Activated CD4-positive, CD25-positive, alpha-beta regulatory T cell treated with anti-CD3 and anti-CD28 coated beads, Interleukin-2, amount 50 U/mL, for 72 hours (primary cell): Measurements from ENCODE around the gene DIAPH2.

Experiments used
- DNase-seq: peaks from one replicate; pipeline ENCODE4 v3.0.0; 2021

Gene DIAPH2

GRCh38 chrX:96982161-96982560, 297.5 kb downstream of the DIAPH2 start:
- DNase-seq, result no peak

DNA sequence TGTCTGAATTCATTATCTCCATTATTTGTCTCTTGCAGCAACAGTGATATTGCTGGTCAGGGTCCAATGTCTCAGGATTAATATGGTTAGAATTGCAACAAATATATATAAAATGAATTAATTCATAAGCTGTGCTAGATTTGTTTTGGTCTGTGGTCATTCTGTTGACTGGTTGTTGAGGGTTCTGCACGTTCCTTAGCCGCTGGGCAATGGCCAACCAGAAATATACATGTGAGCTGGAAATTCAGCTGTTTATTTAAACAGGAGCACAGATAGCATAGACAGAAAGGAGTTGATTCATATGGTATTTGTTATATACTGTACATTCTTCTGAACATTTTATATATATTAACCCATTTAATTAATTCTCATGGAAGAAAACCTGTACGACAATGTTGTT, 299.9 kb downstream of the DIAPH2 start:
- no peak for DNase-seq

- no peak for DNase-seq
These were observed 300.4 kb downstream of the DIAPH2 start for GRCh38 chrX:96985046-96985445.

DNA sequence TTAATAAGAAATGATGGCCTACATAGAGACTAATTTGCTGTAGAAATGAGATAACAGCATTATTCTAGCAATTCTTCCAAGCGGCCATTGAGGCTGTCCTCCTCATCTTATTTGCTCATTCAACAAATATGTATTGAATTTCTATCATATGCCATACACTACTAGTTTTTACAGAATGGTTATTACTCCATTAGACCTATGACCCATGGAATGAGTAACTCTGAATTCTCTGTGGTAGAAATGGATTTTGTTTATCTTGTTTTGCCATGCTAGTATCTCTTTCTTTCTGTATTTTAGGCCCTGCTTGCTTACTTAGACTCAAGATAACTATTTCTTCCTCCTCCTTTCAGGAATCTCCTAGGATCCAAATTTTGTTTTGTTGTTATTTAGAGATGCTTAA, 302.6 kb downstream of the DIAPH2 start:
- DNase-seq, result no peak

DNA sequence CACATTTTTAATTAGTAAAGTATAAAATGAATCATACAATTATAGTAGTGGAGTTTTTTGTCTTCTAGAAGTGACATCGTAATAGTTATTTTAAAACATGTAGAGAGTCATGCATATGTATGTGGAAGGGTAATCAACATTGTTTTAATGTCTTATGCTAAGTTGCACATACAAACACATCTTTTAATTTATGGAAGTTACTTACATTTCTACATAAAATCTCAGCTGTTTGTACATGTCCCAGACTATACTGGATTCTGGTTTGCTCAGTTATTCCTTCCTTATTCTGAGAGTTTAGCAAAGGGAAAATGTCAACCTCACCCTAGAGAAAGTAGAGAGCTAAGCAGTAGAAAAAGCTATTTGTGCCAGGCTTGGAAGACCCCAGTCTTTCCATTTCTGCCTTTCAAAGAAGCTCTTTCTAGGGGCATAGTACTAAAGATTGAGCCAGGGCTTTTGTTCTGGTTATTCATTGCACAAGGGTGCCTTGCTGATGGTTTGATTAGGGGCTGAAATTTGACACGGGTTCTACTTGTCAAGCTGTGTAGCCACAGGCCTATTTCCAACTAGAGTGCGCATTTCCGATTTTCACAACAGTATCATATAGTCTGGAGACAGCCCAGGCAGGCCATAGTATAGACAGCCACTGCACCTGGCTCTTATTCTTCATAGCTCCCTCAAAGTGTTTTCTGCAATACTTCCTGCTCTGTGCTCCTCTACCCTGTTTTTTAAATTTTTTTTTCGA, 305.4 kb downstream of the DIAPH2 start:
- no peak for DNase-seq

GRCh38 chrX:96994093-96994492, 309.5 kb downstream of the DIAPH2 start:
- no peak for DNase-seq

DNA sequence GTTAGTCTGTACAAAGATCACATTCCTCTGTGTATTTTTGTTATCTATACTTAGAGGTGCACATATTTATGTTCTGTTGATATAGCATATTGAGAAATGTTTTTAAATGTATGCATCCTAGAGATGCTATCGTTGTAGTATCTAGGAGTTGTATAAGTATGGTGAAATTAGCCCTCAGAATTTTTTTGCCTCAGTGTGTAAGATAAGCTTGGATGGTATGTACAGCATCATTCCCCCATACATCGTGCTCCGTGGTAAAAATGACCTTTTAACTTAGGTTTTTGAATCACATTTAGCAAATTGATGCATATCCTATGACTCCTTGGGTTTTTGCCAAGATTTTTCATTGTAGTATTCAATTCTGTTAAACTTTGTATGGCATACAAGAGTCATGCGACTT, 312.6 kb downstream of the DIAPH2 start:
- no peak for DNase-seq

GRCh38 chrX:97000682-97001368, 316.2 kb downstream of the DIAPH2 start:
- DNase-seq, result no peak

DNA sequence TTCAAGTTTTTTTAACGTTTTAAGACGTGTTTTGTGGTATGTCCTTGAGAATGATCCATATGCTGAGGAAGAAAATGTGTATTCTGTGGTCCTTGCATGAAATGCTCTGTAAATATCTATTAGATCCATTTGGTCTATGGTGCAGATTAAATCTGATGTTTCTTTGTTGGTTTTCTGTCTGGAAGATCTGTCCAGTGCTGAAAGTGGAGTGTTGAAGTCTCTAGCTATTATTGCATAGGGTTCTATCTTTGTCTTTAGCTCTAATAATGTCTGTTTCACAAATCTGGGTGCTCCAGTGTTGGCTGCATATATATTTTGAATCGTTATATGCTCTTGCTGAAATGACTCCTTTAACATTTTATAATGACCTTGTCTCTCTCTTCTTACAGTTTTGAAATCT, 321.5 kb downstream of the DIAPH2 start:
- no peak for DNase-seq

DNA sequence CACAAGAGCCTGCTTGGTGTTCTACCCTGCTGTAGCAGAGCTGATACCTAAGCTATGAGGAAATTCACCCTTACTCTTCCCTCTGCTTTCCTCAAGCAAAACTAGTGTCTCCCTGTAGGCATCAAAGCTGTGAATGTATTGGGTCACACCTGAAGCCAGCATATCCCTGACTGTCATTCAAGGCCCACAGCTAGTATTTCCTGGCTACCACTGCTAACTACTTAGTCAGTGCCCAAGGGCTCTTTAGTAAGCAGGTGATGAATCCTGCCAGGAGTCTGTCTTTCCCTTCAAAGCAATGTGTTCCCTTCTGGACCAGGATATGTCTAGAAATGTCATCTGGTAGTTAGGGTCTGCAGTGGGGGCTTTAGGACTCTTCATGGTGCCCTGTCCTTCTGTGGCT, 324.7 kb downstream of the DIAPH2 start:
- DNase-seq, result no peak

DNA sequence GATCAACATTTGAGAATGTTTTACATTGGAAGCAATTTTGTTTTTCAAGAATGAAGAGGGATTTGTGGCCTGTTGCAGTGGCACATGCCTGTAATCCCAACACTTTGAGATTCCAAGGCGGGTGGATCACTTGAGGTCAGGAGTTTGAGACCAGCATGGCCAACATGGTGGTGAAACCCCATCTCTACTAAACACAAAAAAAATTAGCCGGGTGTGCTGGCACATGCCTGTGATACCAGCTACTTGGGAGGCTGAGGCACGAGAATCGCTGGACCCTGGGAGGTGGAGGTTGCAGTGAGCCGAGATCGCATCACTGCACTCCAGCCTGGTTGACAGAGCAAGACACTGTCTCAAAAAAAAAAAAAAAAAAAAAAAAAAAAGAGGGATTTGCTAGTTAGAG, 326.9 kb downstream of the DIAPH2 start:
- DNase-seq, result no peak

DNA sequence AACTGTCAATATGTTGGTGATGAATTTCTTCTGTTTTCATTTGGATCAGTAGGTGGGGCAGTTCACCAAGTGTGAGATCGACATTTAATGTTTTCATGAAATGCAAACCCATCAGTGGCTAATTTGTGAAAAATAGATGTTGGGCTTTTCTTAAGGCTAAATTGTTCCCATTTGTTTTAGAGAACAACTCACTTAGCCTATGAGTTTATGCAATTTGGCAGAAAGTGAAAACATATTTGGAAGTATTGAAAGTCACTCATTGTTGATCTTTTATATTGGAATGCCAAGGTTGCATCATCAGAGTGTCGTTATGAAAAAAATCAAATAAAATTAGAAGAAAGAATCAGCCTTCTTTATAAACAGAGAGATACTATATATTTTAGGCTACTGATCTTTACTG, 331.5 kb downstream of the DIAPH2 start:
- no peak for DNase-seq

- no peak for DNase-seq
These were observed 337.0 kb downstream of the DIAPH2 start for GRCh38 chrX:97021680-97022079.

DNA sequence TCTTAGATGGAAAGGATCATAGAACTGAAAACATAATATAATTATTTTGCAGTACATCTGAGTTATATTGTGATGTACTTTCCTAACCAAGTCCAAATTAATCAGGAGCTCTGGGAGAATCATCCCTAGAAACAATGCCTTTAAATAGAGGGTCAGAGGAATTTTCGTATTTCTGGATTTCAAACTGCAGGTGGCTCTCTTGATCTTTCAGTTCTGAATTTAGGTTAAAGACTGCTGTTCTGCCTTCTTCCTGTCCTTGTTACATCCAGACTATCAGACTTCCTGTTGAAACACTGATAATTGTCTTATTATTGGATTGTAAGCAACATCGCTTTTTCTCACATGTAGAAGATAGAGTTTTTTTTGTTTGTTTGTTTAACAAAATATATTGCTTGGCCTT, 341.8 kb downstream of the DIAPH2 start:
- no peak for DNase-seq

DNA sequence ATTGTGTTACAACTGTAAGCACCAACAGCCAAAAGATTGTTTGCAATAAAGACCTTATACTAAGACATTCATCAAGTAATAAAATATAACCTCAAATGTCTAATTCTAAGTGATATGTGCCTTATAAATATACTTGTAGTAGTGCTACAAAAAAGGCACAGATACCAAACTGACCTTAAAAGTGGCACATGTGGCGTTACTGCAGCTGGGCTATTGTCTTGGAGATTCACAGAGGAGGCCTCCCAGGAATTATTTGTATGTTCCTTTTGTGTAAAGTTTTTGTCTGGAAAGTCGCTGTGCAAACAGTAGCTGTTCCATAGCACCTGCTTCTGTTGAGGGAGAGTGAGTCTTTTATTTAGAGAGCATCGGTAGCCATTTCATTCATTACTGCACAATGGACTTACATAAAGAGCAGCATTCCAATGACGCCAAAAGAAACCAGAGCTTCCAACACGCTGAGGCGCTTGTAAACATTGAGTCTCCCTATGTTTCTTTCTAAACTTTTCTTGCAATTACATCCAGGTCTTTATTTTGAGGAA, 342.8 kb downstream of the DIAPH2 start:
- DNase-seq, result no peak

DNA sequence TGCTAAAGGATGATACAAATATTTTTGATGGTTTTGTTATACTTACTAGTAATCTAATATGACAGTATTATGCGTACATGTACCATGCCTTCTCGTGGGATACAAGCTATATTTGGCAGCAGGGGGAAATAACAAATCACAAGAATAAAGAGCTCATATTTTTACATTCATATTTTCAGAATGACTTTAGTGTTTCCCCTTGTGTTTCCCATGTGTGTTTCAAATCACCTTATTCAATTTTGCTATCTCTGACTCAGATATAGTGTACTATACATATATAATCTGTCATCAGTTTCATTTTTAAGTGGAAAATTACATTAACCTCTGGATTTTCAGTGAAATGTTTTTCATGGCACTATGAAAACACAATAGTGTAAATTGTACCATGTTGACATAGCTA, 345.8 kb downstream of the DIAPH2 start:
- DNase-seq, result no peak

DNA sequence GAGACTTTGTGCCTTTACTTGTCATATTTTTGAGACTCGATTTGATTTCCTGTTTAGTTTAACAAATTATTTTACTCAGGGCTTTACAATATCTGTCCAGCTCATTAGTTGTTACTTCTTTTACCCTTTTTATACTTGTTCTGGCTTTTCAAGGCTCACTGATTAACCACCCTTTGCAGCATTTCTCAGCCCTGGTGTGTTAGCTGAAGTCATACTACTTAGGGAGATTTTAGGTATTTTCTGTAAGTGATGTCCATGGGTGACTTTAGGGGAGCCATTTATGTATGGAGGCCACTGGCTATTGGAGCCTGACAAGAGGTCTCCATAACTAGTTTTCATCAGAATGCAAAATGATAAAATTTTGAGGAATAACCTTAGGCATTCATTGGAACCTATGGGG, 346.3 kb downstream of the DIAPH2 start:
- DNase-seq, result no peak

- DNase-seq, result no peak
These were observed 354.9 kb downstream of the DIAPH2 start for GRCh38 chrX:97039363-97040029.

GRCh38 chrX:97045470-97045869, 360.8 kb downstream of the DIAPH2 start:
- no peak for DNase-seq

GRCh38 chrX:97046867-97047266, 362.2 kb downstream of the DIAPH2 start:
- no peak for DNase-seq

DNA sequence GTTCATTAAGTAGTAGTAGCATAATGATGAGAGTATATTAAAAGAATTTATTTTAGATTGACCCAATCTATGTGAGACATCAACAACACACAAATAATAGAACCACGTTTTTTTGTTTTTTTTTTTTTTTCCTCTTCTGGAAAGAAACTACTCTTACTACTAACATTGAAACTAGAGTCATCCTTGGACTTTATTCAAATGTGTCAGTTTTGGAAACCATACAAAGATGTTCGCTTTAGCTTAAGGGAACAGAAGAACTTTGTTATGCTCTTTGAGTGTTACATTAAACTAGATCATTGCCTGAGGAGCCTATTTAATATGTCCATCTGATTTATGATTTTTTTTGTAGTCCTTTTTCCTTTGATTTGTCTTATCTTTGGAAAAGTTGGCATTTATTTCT, 365.8 kb downstream of the DIAPH2 start:
- DNase-seq, result no peak

GRCh38 chrX:97057349-97057909, 372.8 kb downstream of the DIAPH2 start:
- DNase-seq, result no peak

GRCh38 chrX:97060020-97060419, 375.4 kb downstream of the DIAPH2 start:
- no peak for DNase-seq

DNA sequence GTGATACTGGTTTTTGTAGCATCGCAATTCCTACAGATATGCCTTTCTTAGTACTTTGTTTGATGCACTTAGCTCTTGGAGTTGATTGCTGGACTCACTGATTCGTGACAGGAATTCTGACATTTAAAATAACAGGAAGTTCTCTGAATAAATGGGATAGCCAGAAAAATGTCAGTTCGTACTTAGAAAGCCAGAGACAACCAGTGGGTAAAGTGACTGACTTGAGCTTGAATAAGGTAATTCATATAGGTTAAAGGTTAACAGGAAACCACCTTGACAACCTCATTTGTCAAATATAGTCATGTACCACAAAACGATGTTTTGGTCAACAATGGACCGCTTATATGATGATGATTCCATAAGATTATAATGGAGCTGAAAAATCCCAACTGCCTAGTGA, 380.4 kb downstream of the DIAPH2 start:
- no peak for DNase-seq
